Measurements from ENCODE around the gene PITPNC1. TPM values are rescaled to one million over a fixed set of nuclear protein-coding genes. Genes with fewer than 3 reads are reported as not detected.

The PITPNC1 gene
- total RNA-seq, 1 experiment from 2014 or later = 4.2 TPM

DNA sequence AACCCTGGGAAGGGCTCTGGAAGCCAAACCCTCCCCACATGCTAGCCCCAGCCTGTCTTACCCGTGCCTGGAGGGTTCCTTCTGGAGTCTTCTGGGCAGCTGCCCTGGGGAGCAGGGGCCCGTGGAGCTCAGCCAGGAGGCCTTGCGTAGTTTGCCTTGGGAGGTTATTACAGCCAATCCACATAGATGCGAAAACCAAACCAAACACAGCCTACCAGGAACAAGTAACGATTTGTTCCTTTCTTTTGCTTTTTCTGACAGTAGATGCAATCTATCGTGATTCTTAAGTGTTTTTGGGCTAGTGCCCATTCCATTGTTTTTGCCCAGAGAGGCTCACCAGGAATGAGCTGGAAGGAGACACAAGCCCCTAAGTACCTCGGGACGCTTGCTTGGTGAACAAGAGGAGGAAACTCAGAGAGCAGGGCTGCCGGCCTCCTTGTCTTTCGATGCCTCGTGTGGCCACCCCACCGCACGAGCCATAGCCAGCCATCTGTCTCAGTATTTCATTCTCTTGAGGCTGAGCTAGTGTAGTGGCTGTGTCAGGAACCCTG is 238.0 kb downstream of the PITPNC1 start:
- Histone ChIP-seq H3K36me3 (ENCODE audit: control insufficient read depth, insufficient read depth, low read length) (no peaks in the 10 kb centered on the region), H3K4me1 (no peaks in the 10 kb centered on the region), H3K9me3 (no peaks in the 10 kb centered on the region), H3K27me3 (replicated peaks; ENCODE audit: control insufficient read depth, insufficient read depth, low read length) (no peaks in the 10 kb centered on the region), H3K4me3 (ENCODE audit: low read depth, low read length) (no peak overlapping the region)
- no peaks in the 10 kb centered on the region for H3K27me3 Mint-ChIP-seq (ENCODE audit: insufficient read depth, unreplicated experiment)
- no TSS peak for BruUV-seq (replicated peaks)
- no peak overlapping the region for H3K4me3 Mint-ChIP-seq (ENCODE audit: unreplicated experiment)
- TF ChIP-seq, protein P1, sequence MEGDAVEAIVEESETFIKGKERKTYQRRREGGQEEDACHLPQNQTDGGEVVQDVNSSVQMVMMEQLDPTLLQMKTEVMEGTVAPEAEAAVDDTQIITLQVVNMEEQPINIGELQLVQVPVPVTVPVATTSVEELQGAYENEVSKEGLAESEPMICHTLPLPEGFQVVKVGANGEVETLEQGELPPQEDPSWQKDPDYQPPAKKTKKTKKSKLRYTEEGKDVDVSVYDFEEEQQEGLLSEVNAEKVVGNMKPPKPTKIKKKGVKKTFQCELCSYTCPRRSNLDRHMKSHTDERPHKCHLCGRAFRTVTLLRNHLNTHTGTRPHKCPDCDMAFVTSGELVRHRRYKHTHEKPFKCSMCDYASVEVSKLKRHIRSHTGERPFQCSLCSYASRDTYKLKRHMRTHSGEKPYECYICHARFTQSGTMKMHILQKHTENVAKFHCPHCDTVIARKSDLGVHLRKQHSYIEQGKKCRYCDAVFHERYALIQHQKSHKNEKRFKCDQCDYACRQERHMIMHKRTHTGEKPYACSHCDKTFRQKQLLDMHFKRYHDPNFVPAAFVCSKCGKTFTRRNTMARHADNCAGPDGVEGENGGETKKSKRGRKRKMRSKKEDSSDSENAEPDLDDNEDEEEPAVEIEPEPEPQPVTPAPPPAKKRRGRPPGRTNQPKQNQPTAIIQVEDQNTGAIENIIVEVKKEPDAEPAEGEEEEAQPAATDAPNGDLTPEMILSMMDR (IDR thresholded peaks at IDR 0.05; ENCODE audit: insufficient read depth in 1 of 2, low read depth in 1 of 2, low read length in 1 of 2, severe bottlenecking in 1 of 2, unreplicated experiment in 1 of 2) = no peak
- ChIA-PET CTCF (no interaction called here), POLR2A (no interaction called here)
- no peak for DNase-seq
- intact Hi-C loops (cut with micrococcal nuclease; ENCODE audit: unreplicated experiment) = no loop called here
- no peaks in the 10 kb centered on the region for H3K9me3 Mint-ChIP-seq (ENCODE audit: unreplicated experiment)
- H3K36me3 Mint-ChIP-seq (ENCODE audit: insufficient read depth, unreplicated experiment) = no peaks in the 10 kb centered on the region
- no peak overlapping the region for H3K27ac Mint-ChIP-seq (ENCODE audit: unreplicated experiment)
- no peaks in the 10 kb centered on the region for H3K4me1 Mint-ChIP-seq (ENCODE audit: low read depth, unreplicated experiment)

DNA sequence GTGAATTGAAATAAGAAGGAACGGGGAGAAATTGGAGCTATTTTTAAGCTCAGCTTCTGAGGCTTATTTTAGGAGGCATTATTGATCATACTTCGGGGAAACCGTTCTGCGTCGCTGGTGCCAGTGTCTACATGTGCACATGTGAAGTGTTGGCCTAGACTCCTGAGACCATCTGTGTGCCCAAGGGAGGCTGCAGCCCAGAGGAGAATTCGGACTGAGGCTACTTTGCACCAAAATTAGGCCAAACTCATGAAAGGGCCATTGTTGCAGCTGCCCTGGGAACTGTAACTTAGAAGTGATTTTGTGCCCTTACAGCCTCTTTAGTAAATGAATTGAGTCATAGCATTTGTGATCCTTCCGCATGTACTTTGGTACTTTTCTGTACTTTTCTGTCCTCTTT is 238.7 kb downstream of the PITPNC1 start:
- TF ChIP-seq, protein P1 (IDR thresholded peaks at IDR 0.05; ENCODE audit: insufficient read depth in 1 of 2, low read depth in 1 of 2, low read length in 1 of 2, severe bottlenecking in 1 of 2, unreplicated experiment in 1 of 2) = no peak
- no peak overlapping the region for H3K27ac Mint-ChIP-seq (ENCODE audit: unreplicated experiment)
- CTCF ChIA-PET = no interaction called here
- no peaks in the 10 kb centered on the region for H3K36me3 Mint-ChIP-seq (ENCODE audit: insufficient read depth, unreplicated experiment)
- Histone ChIP-seq H3K36me3 (ENCODE audit: control insufficient read depth, insufficient read depth, low read length) (no peaks in the 10 kb centered on the region), H3K9me3 (no peaks in the 10 kb centered on the region), H3K4me1 (no peaks in the 10 kb centered on the region), H3K27me3 (replicated peaks; ENCODE audit: control insufficient read depth, insufficient read depth, low read length) (no peaks in the 10 kb centered on the region), H3K4me3 (ENCODE audit: low read depth, low read length) (no peak overlapping the region)
- no peaks in the 10 kb centered on the region for H3K4me1 Mint-ChIP-seq (ENCODE audit: low read depth, unreplicated experiment)
- H3K4me3 Mint-ChIP-seq (ENCODE audit: unreplicated experiment) = no peak overlapping the region
- no TSS peak for BruUV-seq (replicated peaks)
- intact Hi-C loops (cut with micrococcal nuclease; ENCODE audit: unreplicated experiment) = no loop called here
- no peak for DNase-seq
- no peaks in the 10 kb centered on the region for H3K9me3 Mint-ChIP-seq (ENCODE audit: unreplicated experiment)
- POLR2A ChIA-PET = no interaction called here
- no peaks in the 10 kb centered on the region for H3K27me3 Mint-ChIP-seq (ENCODE audit: insufficient read depth, unreplicated experiment)

DNA sequence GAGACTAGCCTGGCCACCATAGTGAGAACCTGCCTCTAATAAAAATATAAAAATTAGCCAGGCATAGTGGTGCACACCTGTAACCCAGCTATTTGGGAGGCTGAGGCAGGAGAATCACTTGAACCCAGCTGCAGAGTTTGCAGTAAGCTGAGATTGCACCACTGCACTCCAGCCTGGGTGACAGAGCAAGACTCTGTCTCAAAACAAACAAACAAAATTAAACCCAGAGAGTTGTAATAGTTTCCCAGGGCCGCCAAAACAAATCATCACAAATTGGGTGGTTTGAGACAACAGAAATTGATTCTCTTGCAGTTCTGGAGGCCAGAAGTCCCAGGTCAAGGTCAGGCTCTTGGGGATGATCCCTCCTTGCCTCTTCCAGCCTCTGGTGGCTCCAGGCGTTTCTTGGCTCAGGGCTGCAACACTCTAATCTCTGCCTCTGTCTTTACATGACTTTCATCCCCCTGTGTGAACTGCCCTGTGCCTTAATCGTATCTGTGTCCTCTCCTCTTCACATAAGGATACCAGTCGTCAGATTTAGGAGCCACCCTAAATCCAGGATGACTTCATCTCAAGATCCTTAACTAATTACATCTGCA is 240.3 kb downstream of the PITPNC1 start:
- ChIA-PET POLR2A (no interaction called here), CTCF (no interaction called here)
- no peak overlapping the region for H3K4me3 ChIP-seq (ENCODE audit: low read depth, low read length)
- Mint-ChIP-seq H3K9me3 (ENCODE audit: unreplicated experiment) (no peaks in the 10 kb centered on the region), H3K27ac (ENCODE audit: unreplicated experiment) (no peak overlapping the region), H3K4me1 (ENCODE audit: low read depth, unreplicated experiment) (no peaks in the 10 kb centered on the region), H3K4me3 (ENCODE audit: unreplicated experiment) (no peak overlapping the region), H3K36me3 (ENCODE audit: insufficient read depth, unreplicated experiment) (no peaks in the 10 kb centered on the region), H3K27me3 (ENCODE audit: insufficient read depth, unreplicated experiment) (no peaks in the 10 kb centered on the region)
- H3K4me1 ChIP-seq = no peaks in the 10 kb centered on the region
- DNase-seq = no peak
- H3K36me3 ChIP-seq (ENCODE audit: control insufficient read depth, insufficient read depth, low read length) = no peaks in the 10 kb centered on the region
- intact Hi-C loops (cut with micrococcal nuclease; ENCODE audit: unreplicated experiment) = no loop called here
- TF ChIP-seq, protein P1 (IDR thresholded peaks at IDR 0.05; ENCODE audit: insufficient read depth in 1 of 2, low read depth in 1 of 2, low read length in 1 of 2, severe bottlenecking in 1 of 2, unreplicated experiment in 1 of 2) = no peak
- no peaks in the 10 kb centered on the region for H3K9me3 ChIP-seq
- H3K27me3 ChIP-seq (replicated peaks; ENCODE audit: control insufficient read depth, insufficient read depth, low read length) = no peaks in the 10 kb centered on the region
- no TSS peak for BruUV-seq (replicated peaks)
